Activated CD8-positive, alpha-beta T cell treated with anti-CD3 and anti-CD28 coated beads for 36 hours (primary cell): ENCODE results near the gene ALDH6A1. TPM values are rescaled to one million over a fixed set of nuclear protein-coding genes. Genes with fewer than 3 reads are reported as not detected.

Experiments used
- ATAC-seq: fragments of 200-7000 bp; cut with Tn5 transposase; one replicate; pipeline ENCODE4 v1.10.0; 2021; ENCODE audit warnings: mild to moderate bottlenecking, moderate library complexity
- CTCF ChIA-PET: fragments of 350-600 bp; sonication (Branson Sonifier 250); formaldehyde crosslinking; loops from one replicate; lab custom pipeline; 2021; ENCODE audit warnings: antibody characterized with exemption; lab: Charles Lee
- POLR2A ChIA-PET: fragments of 350-600 bp; sonication (Branson Sonifier 250); formaldehyde crosslinking; loops from one replicate; lab custom pipeline; 2021; ENCODE audit warnings: antibody characterized with exemption; lab: Charles Lee
- DNase-seq: peaks from one replicate; pipeline ENCODE4 v3.0.0-alpha.2; 2020
- H3K27ac Mint-ChIP-seq: one replicate; pipeline ENCODE4 v1.8.0; 2021; ENCODE audit warnings: mild to moderate bottlenecking, mixed read lengths
- H3K27me3 Mint-ChIP-seq: one replicate; pipeline ENCODE4 v1.8.0; 2021; ENCODE audit warnings: mixed read lengths
- H3K36me3 Mint-ChIP-seq: one replicate; pipeline ENCODE4 v1.8.0; 2021; ENCODE audit warnings: low read depth, mixed read lengths
- H3K4me1 Mint-ChIP-seq: one replicate; pipeline ENCODE4 v1.8.0; 2021; ENCODE audit warnings: low read depth, mixed read lengths
- H3K4me3 Mint-ChIP-seq: one replicate; pipeline ENCODE4 v1.8.0; 2021; ENCODE audit warnings: mild to moderate bottlenecking, moderate library complexity, mixed read lengths
- H3K9me3 Mint-ChIP-seq: one replicate; pipeline ENCODE4 v1.8.0; 2021; ENCODE audit warnings: mixed read lengths
- CTCF ChIP-seq: fragments of 200-600 bp; IDR thresholded peaks from one replicate; pipeline ENCODE4 v1.8.0; 2022; ENCODE audit warnings: antibody characterized with exemption, mild to moderate bottlenecking
- intact Hi-C: fragments of 100-400 bp; cut with micrococcal nuclease; formaldehyde crosslinking; loops from one replicate; pipeline ENCODE4 v1.10.0; 2022
- total RNA-seq, 2 experiments: library from RNA; stranded (reverse); gene quantifications; one replicate each; pipeline ENCODE4 v1.2.3, GENCODE V29; 2021

Gene ALDH6A1
- total RNA-seq, 2 experiments from 2014 or later: 10.8 to 11.8 TPM

GRCh38 chr14:74065746-74066575 lies 18.3 kb downstream of the ALDH6A1 start:
- H3K27me3 Mint-ChIP-seq: no peaks in the 10 kb centered on the region
- no peak for DNase-seq
- H3K4me1 Mint-ChIP-seq: no peaks in the 10 kb centered on the region
- intact Hi-C loops: no loop called here
- POLR2A ChIA-PET: no interaction called here
- CTCF ChIA-PET: interaction anchor here (0.7 kb wide), 1 partner anchor 54 kb away, joined by 3 read pairs; no protein-coding TSS in a partner anchor
- ATAC-seq: no peak
- H3K27ac Mint-ChIP-seq: no peak overlapping the region
- no peaks in the 10 kb centered on the region for H3K9me3 Mint-ChIP-seq
- TF ChIP-seq CTCF: no peak
- no peak overlapping the region for H3K4me3 Mint-ChIP-seq
- H3K36me3 Mint-ChIP-seq: peaks cover 1% of the 10 kb centered on the region

GRCh38 chr14:74064883-74065282 lies 19.4 kb downstream of the ALDH6A1 start:
- POLR2A ChIA-PET: no interaction called here
- H3K36me3 Mint-ChIP-seq: peaks cover 1% of the 10 kb centered on the region
- intact Hi-C loops: no loop called here

GRCh38 chr14:74064426-74064825 lies 19.8 kb downstream of the ALDH6A1 start:
- no peak for ATAC-seq

More at GRCh38 chr14:74064883-74065282, 19.4 kb downstream of the ALDH6A1 start:
- no peak for TF ChIP-seq CTCF
- no peak for ATAC-seq
- H3K4me3 Mint-ChIP-seq: no peak overlapping the region
- H3K27me3 Mint-ChIP-seq: no peaks in the 10 kb centered on the region
- H3K4me1 Mint-ChIP-seq: no peaks in the 10 kb centered on the region
- no peaks in the 10 kb centered on the region for H3K9me3 Mint-ChIP-seq
- DNase-seq: no peak
- CTCF ChIA-PET: no interaction called here
- no peak overlapping the region for H3K27ac Mint-ChIP-seq

GRCh38 chr14:74062809-74063150 lies 21.5 kb downstream of the ALDH6A1 start:
- no peaks in the 10 kb centered on the region for H3K27me3 Mint-ChIP-seq
- H3K9me3 Mint-ChIP-seq: no peaks in the 10 kb centered on the region
- no peak for ATAC-seq
- no peak for TF ChIP-seq CTCF
- intact Hi-C loops: no loop called here
- no peak overlapping the region for H3K27ac Mint-ChIP-seq
- DNase-seq: no peak
- H3K4me3 Mint-ChIP-seq: no peak overlapping the region
- CTCF ChIA-PET: interaction anchor here (1.0 kb wide), 1 partner anchor 492 kb away, joined by 3 read pairs; no protein-coding TSS in a partner anchor
- no peaks in the 10 kb centered on the region for H3K4me1 Mint-ChIP-seq
- POLR2A ChIA-PET: no interaction called here
- H3K36me3 Mint-ChIP-seq: peaks cover 3% of the 10 kb centered on the region

More at GRCh38 chr14:74064426-74064825, 19.8 kb downstream of the ALDH6A1 start:
- Mint-ChIP-seq H3K4me3 (no peak overlapping the region), H3K36me3 (peaks cover 1% of the 10 kb centered on the region), H3K27me3 (no peaks in the 10 kb centered on the region), H3K27ac (no peak overlapping the region), H3K9me3 (no peaks in the 10 kb centered on the region), H3K4me1 (no peaks in the 10 kb centered on the region)
- no peak for TF ChIP-seq CTCF
- ChIA-PET POLR2A (no interaction called here), CTCF (no interaction called here)
- intact Hi-C loops: no loop called here
- no peak for DNase-seq

- no peaks in the 10 kb centered on the region for H3K36me3 Mint-ChIP-seq
- ATAC-seq (no peak), DNase-seq (no peak)
- no peaks in the 10 kb centered on the region for H3K4me1 Mint-ChIP-seq
- CTCF ChIA-PET: no interaction called here
- POLR2A ChIA-PET: no interaction called here
- no peak overlapping the region for H3K27ac Mint-ChIP-seq
- H3K4me3 Mint-ChIP-seq: no peak overlapping the region
- no peaks in the 10 kb centered on the region for H3K27me3 Mint-ChIP-seq
- intact Hi-C loops: no loop called here
- H3K9me3 Mint-ChIP-seq: no peaks in the 10 kb centered on the region
- no peak for TF ChIP-seq CTCF
These were observed 34.3 kb downstream of the ALDH6A1 start for GRCh38 chr14:74049876-74050495.
